Stimulated activated CD8-positive, alpha-beta memory T cell treated with anti-CD3 and anti-CD28 coated beads, Interleukin-2, amount 100 ng/mL, for 1 hour (primary cell): Measurements from ENCODE around the gene MYCBP2.

Experiments used
- DNase-seq, 2 donors: peaks; one replicate each; pipeline ENCODE4 v3.0.0-alpha.2; 2020; ENCODE audit warnings: low read depth in 2 of 2

Gene MYCBP2

DNA sequence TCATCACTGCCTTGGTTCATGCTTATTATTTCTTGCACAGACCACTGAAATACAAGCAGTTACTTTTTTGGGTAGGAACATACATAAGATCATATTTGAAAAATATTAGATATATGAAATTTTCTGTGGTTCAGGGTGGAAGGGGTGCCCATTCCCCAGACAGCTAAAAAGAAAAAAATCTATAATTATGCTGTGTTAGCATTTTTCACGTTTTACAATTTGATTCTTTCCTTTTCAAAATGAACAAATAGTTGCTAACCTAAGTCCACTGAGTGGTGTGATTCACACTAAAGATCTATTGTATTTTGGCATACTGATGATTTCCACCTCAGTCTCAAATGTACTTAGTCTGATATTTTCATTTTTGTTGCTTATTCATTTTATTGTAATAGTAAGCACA, 233.2 kb downstream of the MYCBP2 start:
- no peak for DNase-seq

DNA sequence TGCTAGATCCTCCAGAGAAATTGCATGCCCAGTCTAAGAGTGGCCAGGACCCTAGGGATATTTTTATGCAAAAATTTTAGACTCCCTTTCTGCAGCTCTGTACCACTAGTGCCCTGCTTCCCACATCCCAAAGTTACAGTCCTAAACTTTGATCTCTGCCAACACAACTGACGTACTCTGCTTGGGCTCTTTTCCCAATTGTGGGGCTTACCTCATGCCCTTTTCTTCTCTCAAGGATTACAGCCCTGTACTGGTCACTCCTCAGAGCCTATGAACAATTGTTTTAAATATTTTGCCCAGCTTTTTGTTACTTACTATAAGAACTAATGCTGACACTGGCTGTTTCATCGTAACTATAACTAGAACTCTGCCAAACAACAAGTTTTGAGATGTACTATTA, 242.1 kb downstream of the MYCBP2 start:
- DNase-seq: no peak

DNA sequence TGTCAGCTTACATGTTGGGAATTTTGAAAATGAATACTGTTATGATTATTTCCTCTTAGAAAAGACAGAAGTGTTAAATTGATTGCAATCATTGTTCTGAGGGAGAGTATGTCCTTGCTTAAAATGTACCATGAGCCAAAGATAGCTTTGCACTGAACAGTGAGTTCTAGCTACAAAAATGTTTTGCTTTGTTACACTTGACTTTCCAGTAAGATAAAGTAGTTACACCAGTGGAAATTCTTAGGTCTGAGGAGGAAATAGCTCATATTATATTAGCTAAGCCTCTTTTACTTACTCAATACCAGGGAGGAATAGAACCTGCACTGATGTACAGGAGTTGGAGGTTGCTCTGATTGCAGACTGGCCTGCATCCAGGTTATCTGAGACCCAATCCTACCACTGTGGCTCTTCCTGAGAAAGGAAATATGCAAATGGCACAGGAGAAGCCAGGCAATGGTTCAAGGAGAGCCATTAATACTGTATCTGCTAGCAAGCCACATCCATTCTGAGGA, 246.9 kb downstream of the MYCBP2 start:
- no peak for DNase-seq

DNA sequence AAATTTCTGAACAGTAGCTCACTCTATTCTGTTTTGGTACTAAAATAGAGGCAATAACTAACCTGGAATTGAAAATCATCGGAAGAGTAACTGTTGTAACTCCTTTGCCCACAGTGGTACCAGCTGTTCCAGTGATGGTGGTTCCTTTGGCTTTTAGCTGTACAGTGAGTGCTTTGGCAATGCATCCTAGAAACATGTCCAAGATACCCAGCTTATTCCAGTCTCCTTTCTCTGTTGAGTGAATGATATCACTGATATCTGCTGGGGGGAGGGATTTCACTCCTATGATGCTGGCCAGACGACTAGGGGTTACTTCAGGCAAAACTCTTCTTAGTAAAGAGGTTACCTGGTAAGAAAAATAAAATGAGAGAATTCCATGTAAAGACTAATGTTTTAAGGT, 259.4 kb downstream of the MYCBP2 start:
- DNase-seq: no peak

DNA sequence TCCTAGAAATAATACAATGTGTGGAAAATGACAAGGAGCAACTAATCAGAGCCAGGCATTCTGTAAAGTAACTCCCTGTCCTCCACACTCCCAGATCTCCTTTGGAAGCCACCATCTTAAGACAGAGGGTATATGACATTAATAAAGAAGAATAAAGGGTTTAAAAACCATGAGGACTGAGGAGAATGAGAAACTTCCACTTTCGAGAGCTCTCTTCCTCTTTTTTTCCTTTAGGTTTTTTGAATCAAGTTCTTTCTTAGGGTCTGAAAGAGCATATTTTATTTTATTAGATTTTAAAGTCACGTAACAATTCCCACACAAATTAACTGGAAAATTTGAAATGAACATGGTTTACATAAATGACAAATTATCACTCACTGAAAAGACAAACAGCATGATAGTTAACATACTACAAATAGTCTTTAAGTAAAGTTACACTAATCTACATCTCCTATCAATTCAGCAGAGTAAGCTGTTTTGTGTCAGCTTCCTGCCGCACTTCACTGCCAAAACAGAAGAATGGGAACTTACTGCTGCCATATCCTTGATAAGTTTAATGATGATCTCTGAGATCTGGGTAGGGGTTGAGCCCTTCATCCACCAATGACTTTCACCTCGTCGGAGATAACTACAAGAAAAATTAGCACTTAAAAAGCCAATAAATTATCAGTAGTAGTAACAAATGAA, 261.3 kb downstream of the MYCBP2 start:
- DNase-seq: no peak

DNA sequence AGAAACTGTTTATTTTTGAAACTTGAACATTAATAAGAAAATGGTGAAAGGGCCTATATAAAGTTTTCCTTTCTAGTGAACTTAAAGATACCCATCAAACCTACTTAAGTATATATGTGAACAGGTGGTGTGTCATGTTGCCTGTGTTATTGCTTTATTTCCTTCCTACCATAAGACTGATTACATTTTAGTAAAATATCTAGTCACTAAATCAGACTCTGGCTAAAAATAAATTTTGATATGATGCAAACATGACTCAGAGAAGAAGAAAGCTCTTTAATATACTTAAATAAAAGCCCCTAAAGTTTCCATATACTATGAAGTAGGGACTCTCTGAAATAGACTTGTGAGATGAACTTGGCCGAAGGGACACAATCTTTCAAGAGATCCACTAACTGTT, 264.8 kb downstream of the MYCBP2 start:
- no peak for DNase-seq

DNA sequence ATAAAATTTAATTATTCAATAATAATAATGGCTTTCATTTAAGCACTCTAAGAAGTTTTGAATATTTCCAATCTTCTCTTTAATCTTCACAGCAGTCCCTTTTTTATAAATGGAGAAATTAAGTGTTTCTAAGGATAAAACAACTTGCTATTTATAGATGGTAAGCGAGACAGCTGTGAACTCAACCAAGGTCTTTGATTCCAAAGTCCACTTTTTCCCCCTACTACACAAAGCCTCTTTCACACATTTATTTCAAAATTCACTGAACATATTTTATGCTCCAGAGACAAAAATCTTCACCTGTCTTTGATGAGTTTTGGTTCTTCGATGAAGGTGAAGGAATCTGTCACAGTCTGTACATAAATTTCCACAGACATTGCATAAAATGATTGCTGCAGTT, 265.5 kb downstream of the MYCBP2 start:
- DNase-seq: no peak

DNA sequence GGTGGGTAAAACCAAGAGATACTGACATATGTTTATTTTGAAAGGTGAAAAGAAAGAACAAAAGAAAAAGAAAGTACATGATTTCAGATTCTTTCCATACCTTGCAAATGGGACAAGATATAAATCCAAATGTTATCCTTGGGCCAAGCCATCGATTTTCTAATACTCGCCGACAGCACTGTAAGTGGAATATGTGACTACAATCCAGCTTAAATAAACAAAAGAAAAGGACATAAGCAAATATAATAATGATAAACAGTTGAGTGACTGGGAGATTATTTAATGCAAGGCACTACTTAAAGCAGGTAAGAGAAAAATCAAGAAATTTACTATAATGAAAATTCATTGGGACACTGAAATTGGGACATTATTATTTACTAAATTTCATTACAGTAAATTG, 270.0 kb downstream of the MYCBP2 start:
- DNase-seq: no peak

DNA sequence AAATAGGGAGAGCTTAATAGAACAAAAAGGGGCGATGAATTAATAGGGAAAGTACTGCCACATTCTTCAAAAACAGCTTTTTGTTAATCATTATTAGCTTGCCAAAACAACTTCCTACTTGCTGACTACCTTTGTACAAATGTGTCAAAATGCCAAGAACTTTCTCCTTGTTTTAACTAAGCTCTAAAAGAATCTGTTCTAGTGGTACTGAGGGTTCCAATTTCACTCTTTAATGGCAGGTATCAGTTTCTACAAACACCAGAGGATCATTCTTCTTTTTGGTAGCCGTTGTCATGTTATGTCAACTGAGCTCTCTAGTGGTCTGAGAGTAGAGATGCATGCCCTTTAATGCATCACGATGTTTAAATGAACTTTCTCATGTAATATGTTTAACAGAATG, 270.5 kb downstream of the MYCBP2 start:
- DNase-seq: no peak

DNA sequence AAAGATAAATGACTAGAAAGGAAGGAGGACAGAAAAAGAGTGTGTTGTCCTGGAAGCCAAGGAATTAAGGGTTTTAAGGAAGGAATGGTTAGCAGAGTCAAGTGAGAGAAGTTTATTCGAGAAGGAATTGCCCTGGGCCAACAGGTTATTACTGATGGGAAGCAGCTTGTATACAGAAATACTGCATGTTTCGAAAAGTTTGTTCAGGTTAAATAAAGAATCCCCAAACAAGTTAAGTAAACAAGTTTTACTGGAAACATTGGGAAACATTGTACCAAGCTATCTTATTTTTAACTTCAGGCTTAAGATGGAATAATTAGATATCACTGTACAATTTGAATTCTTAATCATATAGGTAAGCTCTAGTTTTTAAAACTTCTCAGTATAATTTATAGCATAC, 271.7 kb downstream of the MYCBP2 start:
- no peak for DNase-seq

DNA sequence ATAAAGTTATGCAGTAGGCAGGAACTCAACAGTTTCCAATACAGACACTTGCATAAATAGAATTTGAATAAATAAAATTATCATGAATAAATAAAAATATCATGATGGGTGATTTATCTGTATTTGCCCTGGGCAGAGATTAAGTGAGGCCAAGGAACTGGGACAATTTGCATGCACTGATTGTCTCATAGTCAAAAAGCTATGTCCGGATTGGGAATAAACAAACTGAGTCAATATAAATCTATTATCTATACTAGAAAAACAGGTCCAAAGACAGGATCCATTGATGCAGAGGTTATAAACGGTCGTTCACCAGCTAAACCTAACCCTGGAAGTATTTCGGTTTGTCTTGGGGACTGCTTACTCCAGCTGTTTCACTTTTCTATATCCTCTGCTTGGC, 273.7 kb downstream of the MYCBP2 start:
- no peak for DNase-seq

DNA sequence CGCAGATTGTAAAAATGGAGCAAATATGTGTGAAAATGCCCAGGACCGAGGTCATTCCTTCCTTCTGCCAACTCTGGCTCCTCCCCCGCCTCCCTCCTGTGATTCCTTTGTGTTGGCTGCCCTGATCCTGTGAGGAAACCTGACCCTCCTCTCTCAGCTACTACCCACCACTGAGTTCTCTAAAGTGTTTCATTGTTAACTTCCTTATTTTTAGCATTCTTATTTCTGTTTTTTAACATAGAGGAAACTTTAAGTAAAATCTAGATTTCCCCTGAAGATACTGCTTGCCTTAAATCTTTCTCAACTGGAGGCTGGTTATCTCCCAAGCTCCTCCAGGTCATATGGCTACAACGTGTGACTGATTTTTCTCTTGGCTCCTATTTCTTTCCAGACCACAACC, 278.2 kb downstream of the MYCBP2 start:
- DNase-seq: no peak

DNA sequence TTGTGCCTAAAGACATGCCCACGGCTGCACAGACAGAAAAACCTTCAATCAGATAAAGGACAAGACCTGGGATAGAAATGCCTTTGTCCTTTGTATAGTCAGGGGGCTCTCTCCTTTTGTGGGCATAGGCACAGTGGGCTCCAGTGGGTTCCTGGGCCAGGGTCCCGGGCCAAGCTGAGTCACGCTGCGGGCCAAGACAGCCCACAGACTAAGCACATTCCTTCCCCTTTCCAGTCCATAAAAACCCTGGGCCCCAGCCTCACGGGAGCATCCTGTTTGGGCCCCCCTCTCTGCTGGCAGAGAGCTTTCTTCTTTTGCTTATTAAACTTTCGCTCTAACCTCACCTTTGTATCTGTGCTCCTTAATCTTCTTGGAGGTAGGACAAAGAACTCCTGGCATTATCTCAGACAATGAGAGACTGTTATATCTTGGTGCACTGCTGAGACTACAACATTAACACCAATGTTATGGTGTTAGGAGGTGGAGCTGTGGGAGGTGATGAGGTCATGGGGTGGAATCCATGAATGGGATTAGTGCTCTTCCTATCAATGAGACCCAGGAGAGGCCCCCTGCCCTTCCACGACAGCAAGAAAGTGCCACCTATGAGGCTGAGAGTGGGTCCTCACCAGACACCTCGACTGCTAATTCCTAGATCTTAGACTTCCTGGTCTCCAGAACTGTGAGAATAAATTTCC, 279.1 kb downstream of the MYCBP2 start:
- no peak for DNase-seq

DNA sequence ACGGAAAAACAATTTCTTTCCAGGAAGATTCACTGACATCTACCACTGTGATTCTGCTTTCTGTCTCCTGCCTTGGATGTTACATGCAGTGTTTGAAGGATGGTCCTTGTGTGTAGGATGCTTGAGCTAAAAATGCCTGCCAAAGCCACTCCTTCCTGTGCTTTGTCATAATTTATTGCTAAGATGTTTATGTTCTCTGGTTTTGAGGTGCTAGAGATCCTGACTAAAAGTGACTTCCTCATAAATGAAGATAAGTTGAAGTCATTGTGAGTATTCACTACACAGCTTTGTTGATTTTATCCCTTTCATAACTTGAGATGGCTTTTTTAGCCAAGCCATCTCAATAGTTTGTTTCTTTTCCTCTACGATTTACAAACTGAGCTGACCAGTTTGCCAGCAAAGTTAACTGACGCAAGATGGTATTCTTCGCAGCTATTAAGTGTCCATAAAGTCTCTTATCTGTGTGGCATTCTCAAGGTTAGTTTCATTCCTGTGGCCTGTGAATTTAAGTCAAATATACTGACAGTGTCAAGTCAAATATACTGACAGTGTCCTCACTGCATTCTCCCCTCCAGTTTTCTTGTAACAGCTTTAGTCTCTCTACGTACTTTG, 284.2 kb downstream of the MYCBP2 start:
- no peak for DNase-seq

DNA sequence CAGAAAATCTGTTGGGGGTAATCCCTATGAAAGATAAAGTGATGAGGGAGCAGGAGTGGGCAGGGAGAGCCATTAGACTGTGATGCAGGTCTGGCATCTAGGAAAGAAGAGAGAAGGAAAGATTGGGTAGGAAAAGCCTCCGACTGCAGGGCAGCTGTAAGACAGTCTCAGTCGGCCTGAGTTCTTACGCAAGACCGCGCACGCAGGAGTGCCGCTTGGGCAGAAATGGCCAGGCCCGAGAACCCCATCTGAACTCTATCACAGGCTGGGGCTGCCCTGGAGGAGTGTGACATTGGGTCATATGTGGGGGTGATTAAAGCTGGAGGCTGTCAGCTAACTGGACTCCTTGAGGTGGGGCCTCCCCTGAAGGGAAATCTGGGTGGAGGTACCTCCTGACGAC, 286.1 kb downstream of the MYCBP2 start:
- no peak for DNase-seq

DNA sequence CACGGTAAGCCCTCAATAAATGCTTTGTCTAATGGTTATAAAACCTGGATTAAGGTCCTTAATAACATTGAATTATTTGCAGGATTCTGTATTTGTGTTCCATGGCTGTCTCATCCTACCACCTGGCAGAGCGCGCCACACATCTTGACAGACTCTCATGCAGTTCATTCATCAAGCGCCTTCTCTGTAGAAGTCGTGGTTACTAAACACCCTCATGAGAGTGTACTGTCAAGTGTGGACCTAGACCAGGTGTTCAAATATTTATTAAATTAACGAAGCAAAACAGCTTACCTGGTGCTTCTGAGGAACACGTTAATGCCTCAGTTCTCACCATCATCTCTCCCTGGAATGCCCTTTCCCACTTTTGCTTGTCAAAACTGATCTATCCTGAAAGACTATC, 286.8 kb downstream of the MYCBP2 start:
- no peak for DNase-seq

DNA sequence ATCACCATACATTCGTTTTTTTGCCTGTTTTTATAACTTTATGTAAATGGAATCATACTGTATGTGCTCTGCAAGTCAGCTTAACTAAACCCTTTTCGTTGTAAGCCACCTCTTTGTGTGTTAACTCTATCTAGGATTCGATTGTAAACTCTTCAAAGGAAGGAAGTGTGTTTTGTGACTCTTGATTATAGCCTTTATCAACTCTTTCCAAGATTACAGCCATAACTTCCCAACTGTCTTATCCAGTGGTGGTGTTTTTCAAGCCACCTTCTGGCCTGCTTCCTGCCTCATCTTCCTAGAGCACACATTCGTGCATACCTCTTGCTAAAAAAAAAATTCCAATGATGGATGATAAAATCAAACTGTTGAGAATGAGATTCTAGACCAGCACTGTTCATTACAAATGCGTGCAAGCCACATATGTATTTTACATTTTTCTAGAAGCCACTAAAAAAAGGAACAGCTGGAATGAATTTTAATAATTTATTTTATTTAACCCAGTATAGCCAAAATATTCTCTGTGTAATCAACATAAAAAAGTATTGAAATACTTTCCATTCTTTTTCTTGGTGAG, 287.9 kb downstream of the MYCBP2 start:
- no peak for DNase-seq

DNA sequence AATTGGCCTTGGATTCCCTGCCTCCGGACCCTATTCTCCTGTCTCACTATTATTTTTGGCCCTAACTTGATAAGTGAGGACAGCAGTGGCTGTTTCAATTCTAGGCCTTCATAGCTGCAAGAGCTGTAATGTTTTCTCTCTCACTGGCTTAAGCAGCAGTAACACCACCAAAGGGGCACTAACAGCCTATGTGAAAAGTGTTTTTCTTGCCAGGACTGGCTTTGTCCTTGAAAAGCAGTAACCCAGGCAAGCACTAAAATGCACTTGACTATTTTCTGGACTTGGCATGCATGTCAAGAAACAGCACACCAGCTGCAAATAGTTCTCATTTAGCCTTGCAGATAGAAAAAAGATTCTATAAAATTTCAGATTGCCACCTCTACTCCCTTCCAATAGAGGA, 290.6 kb downstream of the MYCBP2 start:
- no peak for DNase-seq

DNA sequence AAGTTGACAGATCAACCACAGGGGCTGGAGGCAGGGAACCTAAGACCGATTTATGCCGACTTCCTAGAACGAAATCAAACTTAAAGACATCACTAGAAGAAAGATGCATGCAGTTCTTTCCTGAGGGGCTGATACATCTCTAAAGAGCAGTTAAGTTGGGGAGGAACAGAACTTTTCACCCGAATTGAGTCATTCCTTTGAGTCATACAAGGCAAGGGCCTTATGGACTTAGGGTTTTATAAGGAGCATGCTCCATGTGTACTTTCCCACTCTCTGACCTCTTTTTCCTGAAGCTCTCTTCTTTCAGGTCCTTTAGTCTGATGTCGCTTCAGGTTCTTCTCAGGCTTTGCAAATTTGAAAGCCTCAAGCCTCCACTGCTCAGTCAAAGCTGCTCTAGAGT, 292.0 kb downstream of the MYCBP2 start:
- DNase-seq: no peak

DNA sequence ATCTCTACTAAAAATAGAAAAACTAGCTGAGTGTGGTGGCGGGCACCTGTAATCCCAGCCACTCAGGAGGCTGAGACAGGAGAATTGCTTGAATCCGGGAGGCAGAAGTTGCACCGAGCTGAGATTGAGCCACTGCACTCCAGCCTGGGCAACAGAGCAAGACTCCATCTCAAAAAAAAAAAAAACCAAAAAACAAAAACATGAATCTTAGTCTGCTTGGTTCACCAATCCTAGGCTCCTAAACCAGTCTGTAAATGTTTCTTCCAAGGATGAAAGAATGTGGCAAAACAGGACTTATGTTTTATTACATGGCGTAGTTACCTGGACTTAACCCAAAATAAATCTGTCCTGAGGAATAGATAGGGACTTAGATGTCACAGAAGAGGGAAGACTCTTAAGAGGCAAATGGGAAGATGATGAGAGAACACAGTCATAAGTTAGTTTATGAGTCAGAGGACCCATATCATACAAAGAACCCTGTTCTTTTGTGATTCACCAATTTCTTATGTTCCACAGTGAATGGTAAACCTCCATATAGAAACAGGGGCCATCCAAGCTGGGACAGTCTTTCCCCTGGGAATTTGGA, 293.1 kb downstream of the MYCBP2 start:
- no peak for DNase-seq

DNA sequence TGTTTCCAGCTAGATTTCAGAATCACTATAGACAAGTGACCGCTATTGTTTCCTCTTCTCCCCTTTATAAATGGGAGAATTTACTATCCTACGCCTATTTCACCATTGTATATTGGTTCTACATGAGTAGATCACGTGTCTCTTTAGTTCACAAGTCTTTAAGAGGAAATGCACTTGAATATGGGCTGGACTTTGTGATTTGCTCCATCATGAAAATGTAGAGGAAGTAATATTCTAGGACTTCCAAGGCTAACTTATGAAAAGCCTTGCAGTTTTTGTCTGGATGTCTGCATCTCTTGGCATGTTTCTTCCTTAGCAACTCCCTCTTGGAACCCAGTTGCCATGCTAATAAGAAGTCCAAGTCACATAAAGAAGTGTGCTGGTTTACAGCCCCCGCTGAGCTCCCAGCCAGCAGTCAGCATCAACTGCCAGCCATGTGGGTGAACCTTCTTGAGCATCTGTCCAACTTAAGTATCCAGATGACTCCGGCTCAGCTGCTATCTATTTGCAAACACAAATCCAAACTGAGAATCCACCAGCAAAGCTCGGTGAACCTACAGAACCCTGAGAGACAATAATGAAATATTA, 295.1 kb downstream of the MYCBP2 start:
- DNase-seq: no peak

DNA sequence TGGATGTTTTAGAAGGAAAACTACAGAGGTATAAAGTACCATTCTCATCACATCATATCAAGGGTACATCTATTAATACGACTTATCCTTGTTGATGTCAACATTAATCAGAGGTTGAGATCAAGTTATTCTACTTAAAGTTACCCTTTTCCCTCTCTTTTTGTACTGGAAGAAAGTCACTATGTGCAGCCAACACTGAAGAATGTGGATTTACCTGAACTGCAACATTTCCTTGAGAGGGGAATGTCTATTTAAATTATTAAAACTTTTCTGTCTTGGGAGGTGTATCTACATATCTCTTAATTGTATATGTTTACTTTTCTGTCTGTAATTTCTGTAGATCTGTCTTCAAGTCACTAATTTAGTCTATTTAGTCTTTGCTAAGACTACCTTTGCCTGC, 297.5 kb downstream of the MYCBP2 start:
- no peak for DNase-seq
